T follicular helper cell (primary cell): ENCODE results near the gene DNAJC22.

Experiments used
- DNase-seq: peaks from one replicate; pipeline ENCODE4 v3.0.0-alpha.2; 2020; ENCODE audit warnings: low read depth

The DNAJC22 gene

GRCh38 chr12:49345051-49345824 is 1.4 kb upstream of the DNAJC22 start:
- no peak for DNase-seq

GRCh38 chr12:49345825-49346658 is 646 bp upstream of the DNAJC22 start:
- no peak for DNase-seq

GRCh38 chr12:49347311-49348193 is 864 bp downstream of the DNAJC22 start:
- peak; percentile 69 for DNase-seq

- no peak for DNase-seq
Measured at GRCh38 chr12:49348781-49349180, 2.1 kb downstream of the DNAJC22 start.

- DNase-seq = no peak
Measured at GRCh38 chr12:49349266-49349665, 2.6 kb downstream of the DNAJC22 start.

GRCh38 chr12:49352351-49352750 is 5.7 kb downstream of the DNAJC22 start:
- no peak for DNase-seq

- DNase-seq = no peak
Measured at GRCh38 chr12:49355913-49356312, 9.2 kb downstream of the DNAJC22 start.

- DNase-seq = no peak
Measured at GRCh38 chr12:49357103-49357678, 10.5 kb downstream of the DNAJC22 start.

GRCh38 chr12:49358483-49359141 is 11.9 kb downstream of the DNAJC22 start:
- DNase-seq = peak; percentile 34

GRCh38 chr12:49359671-49360070 is 13.0 kb downstream of the DNAJC22 start:
- DNase-seq = no peak

- no peak for DNase-seq
Measured at GRCh38 chr12:49362077-49362476, 15.4 kb downstream of the DNAJC22 start.

GRCh38 chr12:49364989-49365388 is 18.3 kb downstream of the DNAJC22 start:
- DNase-seq = no peak

- DNase-seq = no peak
Measured at GRCh38 chr12:49365542-49365941, 18.9 kb downstream of the DNAJC22 start.

- no peak for DNase-seq
Measured at GRCh38 chr12:49366096-49366651, 19.5 kb downstream of the DNAJC22 start.

- peak; percentile 78 for DNase-seq
Measured at GRCh38 chr12:49366652-49367380, 20.1 kb downstream of the DNAJC22 start.

GRCh38 chr12:49367381-49368239 is 20.9 kb downstream of the DNAJC22 start, which contains the start of gene SPATS2:
Gene SPATS2, plus strand, starts transcription at chr12:49367462. Its CDS starts 93,551 bp downstream, at chr12:49461013.
- no peak for DNase-seq

GRCh38 chr12:49368240-49368600 is 21.5 kb downstream of the DNAJC22 start:
- DNase-seq = no peak

GRCh38 chr12:49369411-49370145 is 22.9 kb downstream of the DNAJC22 start:
- no peak for DNase-seq
